Right lobe of liver (tissue), 6 donors: ENCODE measurements around the gene LRRTM4. TPM values are rescaled to one million over a fixed set of nuclear protein-coding genes. Genes with fewer than 3 reads are reported as not detected.

Source experiments
- ATAC-seq, 4 donors: fragments of 200-7000 bp; cut with Tn5 transposase; one replicate each; pipeline ENCODE4 v1.9.1; 2020; ENCODE audit warnings: mild to moderate bottlenecking in 4 of 4, moderate library complexity in 4 of 4
- DNase-seq, 3 donors: peaks; one replicate each; pipeline ENCODE4 v3.0.0-alpha.2; 2020
- H3K27ac ChIP-seq, 3 donors: fragments of 200-600 bp; one replicate each; pipeline ENCODE4 v1.8.0; 2022
- H3K27me3 ChIP-seq, 2 donors: fragments of 200-600 bp; one replicate each; pipeline ENCODE4 v1.8.0; 2022
- H3K36me3 ChIP-seq, 4 donors: fragments of 200-600 bp; sonication (generic) in 1 of 4; one replicate each; pipeline versions ENCODE4 v1.5.1 to v1.8.0; 2017 to 2022; ENCODE audit warnings: control low read depth in 1 of 4
- H3K4me1 ChIP-seq, 4 donors: fragments of 200-600 bp; sonication (generic) in 1 of 4; one replicate each; pipeline versions ENCODE4 v1.5.1 to v1.8.0; 2017 to 2022; ENCODE audit warnings: control low read depth in 1 of 4
- H3K4me3 ChIP-seq, 3 donors: fragments of 200-600 bp; one replicate each; pipeline ENCODE4 v1.8.0; 2022
- H3K9me3 ChIP-seq, 4 donors: fragments of 200-600 bp; sonication (generic) in 1 of 4; one replicate each; pipeline versions ENCODE4 v1.5.1 to v1.8.0; 2017 to 2022; ENCODE audit warnings: control low read depth in 1 of 4
- CTCF ChIP-seq, 4 donors: fragments of 200-600 bp in 3 of 4; fragments of 450-650 bp in 1 of 4; IDR thresholded peaks; one replicate each; pipeline versions ENCODE4 v1.5.1 to v1.8.0; 2016 to 2022; ENCODE audit warnings: antibody characterized with exemption in 4 of 4, mild to moderate bottlenecking in 2 of 4
- POLR2A ChIP-seq: fragments of 450-650 bp; IDR thresholded peaks from one replicate; pipeline ENCODE4 v1.6.1; 2017; ENCODE audit warnings: antibody characterized with exemption, mild to moderate bottlenecking
- WGBS: methylation state at CpG from one replicate; pipeline ENCODE4 v1.1.6; 2018; ENCODE audit warnings: low coverage, low lambda C conversion rate; ENCODE audit not compliant: insufficient coverage; ENCODE audit errors: missing lambda C conversion rate; 5-methylcytosine and 5-hydroxymethylcytosine counted together
- intact Hi-C, 2 donors: fragments of 100-400 bp; cut with DNase I; formaldehyde crosslinking; loops; one replicate each; pipeline versions ENCODE4 v1.11.2 to v1.14.1; 2022
- total RNA-seq, 6 experiments: library from RNA; depleted of rRNA in 2 of 6; stranded (reverse); fragments of >200 nt in 2 of 6; fragmentation: NEBNext Ultra II Directional in 3 of 6; extraction: Animal tissue kit (Norgen Biotek cat#: 25700) in 3 of 6; gene quantifications; one replicate each; pipeline versions ENCODE4 v1.1.0 to v1.2.4, GENCODE V29; 2016 to 2023
- donor health status: DM: no; HTN: yes; CAD: no.
- donor health status: DM: no; HTN: no; CAD: no.
- donor health status: DM: no; HTN: no; CAD: no.
- donor health status: DM: no; HTN: yes; CAD: no.
- donor health status: DM: no; HTN: yes; CAD: no.

Gene LRRTM4
- total RNA-seq, 6 experiments from 2014 or later = 0.09 to 0.10 (median 0.09) TPM; not detected in 3

- intact Hi-C loops = no loop called here
- no peak for TF ChIP-seq POLR2A
- no peak for TF ChIP-seq CTCF (IDR thresholded peaks at IDR 0.05)
- Histone ChIP-seq H3K4me3 (no peak overlapping the region), H3K27ac (no peak overlapping the region), H3K36me3 (no peaks in the 10 kb centered on the region), H3K9me3 (no peaks in the 10 kb centered on the region), H3K27me3 (no peaks in the 10 kb centered on the region), H3K4me1 (peaks cover 0 to 3% (median 0%) of the 10 kb centered on the region in 4 donors)
- ATAC-seq (no peak), DNase-seq (no peak)
- 32% methylated on average over 5 of the region's 6 CpGs for WGBS
Observed at GRCh38 chr2:77087987-77088414, 434.2 kb downstream of the LRRTM4 start.

- no peaks in the 10 kb centered on the region for H3K36me3 ChIP-seq
- no peak overlapping the region for H3K4me3 ChIP-seq
- peak overlapping the region in 1 of 3 donors; percentile 53 for H3K27ac ChIP-seq
- ATAC-seq (peak in 3 of 4 donors; percentile 84 to 99 (median 89)), DNase-seq (peak in 2 of 3 donors; percentile 20 to 42)
- peaks cover 0 to 3% (median 0%) of the 10 kb centered on the region in 4 donors for H3K4me1 ChIP-seq
- intact Hi-C loops = no loop called here
- H3K27me3 ChIP-seq = no peaks in the 10 kb centered on the region
- no peak for TF ChIP-seq POLR2A
- no peak for TF ChIP-seq CTCF (IDR thresholded peaks at IDR 0.05)
- no peaks in the 10 kb centered on the region for H3K9me3 ChIP-seq
- 27% methylated on average over 8 of the region's 8 CpGs for WGBS
Observed at GRCh38 chr2:77086478-77086877, 435.7 kb downstream of the LRRTM4 start.

- no peak overlapping the region for H3K4me3 ChIP-seq
- ATAC-seq = peak in 3 of 4 donors; percentile 35 to 60 (median 38)
- no peak for DNase-seq
- WGBS = 51% methylated on average over 2 of the region's 2 CpGs
- H3K9me3 ChIP-seq = no peaks in the 10 kb centered on the region
- intact Hi-C loops = no loop called here
- no peaks in the 10 kb centered on the region for H3K36me3 ChIP-seq
- peaks cover 0 to 3% (median 0%) of the 10 kb centered on the region in 4 donors for H3K4me1 ChIP-seq
- TF ChIP-seq CTCF (IDR thresholded peaks at IDR 0.05) (no peak), POLR2A (no peak)
- H3K27ac ChIP-seq = peak overlapping the region in 1 of 3 donors; percentile 53
- H3K27me3 ChIP-seq = no peaks in the 10 kb centered on the region
Observed at GRCh38 chr2:77086051-77086450, 436.1 kb downstream of the LRRTM4 start.

- Histone ChIP-seq H3K4me3 (no peak overlapping the region), H3K4me1 (peaks cover 0 to 3% (median 0%) of the 10 kb centered on the region in 4 donors), H3K36me3 (no peaks in the 10 kb centered on the region), H3K9me3 (no peaks in the 10 kb centered on the region), H3K27ac (no peak overlapping the region), H3K27me3 (no peaks in the 10 kb centered on the region)
- WGBS = 63% methylated on average over 3 of the region's 3 CpGs
- DNase-seq (no peak), ATAC-seq (no peak)
- intact Hi-C loops = no loop called here
- TF ChIP-seq POLR2A = no peak
- TF ChIP-seq CTCF (IDR thresholded peaks at IDR 0.05) = no peak
Observed at GRCh38 chr2:77085561-77085960, 436.6 kb downstream of the LRRTM4 start.

GRCh38 chr2:77081597-77081996 lies 440.6 kb downstream of the LRRTM4 start:
- TF ChIP-seq CTCF (IDR thresholded peaks at IDR 0.05) (no peak), POLR2A (no peak)
- no peaks in the 10 kb centered on the region for H3K27me3 ChIP-seq
- DNase-seq (no peak), ATAC-seq (no peak)
- WGBS = 65% methylated on average over 2 of the region's 2 CpGs
- H3K36me3 ChIP-seq = no peaks in the 10 kb centered on the region
- H3K27ac ChIP-seq = no peak overlapping the region
- no peak overlapping the region for H3K4me3 ChIP-seq
- H3K4me1 ChIP-seq = no peaks in the 10 kb centered on the region
- H3K9me3 ChIP-seq = no peaks in the 10 kb centered on the region
- intact Hi-C loops = no loop called here
